Stimulated activated effector memory CD8-positive, alpha-beta T cell treated with anti-CD3 and anti-CD28 coated beads, Interleukin-12 subunit alpha, Interleukin-12 subunit beta, amount 100 ng/mL, for 72 hours (primary cell): ENCODE measurements around the gene NFKBIZ.
A peak's percentile ranks its signal among the peaks of the same experiment; 100 is the strongest.
"Not testable (repeated sequence)": the region's sequence is repeated elsewhere in the genome, so short reads cannot be mapped to it uniquely, and the experiment has no call there.

Experiments used
- ATAC-seq: fragments of 150-1000 bp; cut with Tn5 transposase; 2 replicates; pipeline ENCODE4 v1.10.0; 2021
- DNase-seq, 2 donors: peaks; one replicate each; pipeline ENCODE4 v3.0.0; 2021 to 2022; ENCODE audit warnings: low spot score in 2 of 2
- H3K27ac Mint-ChIP-seq: one replicate; pipeline ENCODE4 v1.8.0; 2022; ENCODE audit warnings: mild to moderate bottlenecking, mixed read lengths
- H3K36me3 Mint-ChIP-seq: one replicate; pipeline ENCODE4 v1.8.0; 2022; ENCODE audit warnings: mild to moderate bottlenecking, mixed read lengths
- H3K4me1 Mint-ChIP-seq: one replicate; pipeline ENCODE4 v1.8.0; 2022; ENCODE audit warnings: mixed read lengths
- H3K4me3 Mint-ChIP-seq: one replicate; pipeline ENCODE4 v1.8.0; 2022; ENCODE audit warnings: mild to moderate bottlenecking, mixed read lengths
- H3K9me3 Mint-ChIP-seq: one replicate; pipeline ENCODE4 v1.8.0; 2022; ENCODE audit warnings: mixed read lengths

NFKBIZ gene

GRCh38 chr3:101898752-101899169 is 49.4 kb downstream of the NFKBIZ start:
- ATAC-seq = no peak
- Mint-ChIP-seq H3K4me3 (no peak overlapping the region), H3K36me3 (no peaks in the 10 kb centered on the region), H3K4me1 (peaks cover 5% of the 10 kb centered on the region), H3K9me3 (no peaks in the 10 kb centered on the region), H3K27ac (no peak overlapping the region)
- DNase-seq = no peak

GRCh38 chr3:101900316-101900715 is 51.0 kb downstream of the NFKBIZ start:
- Mint-ChIP-seq H3K36me3 (no peaks in the 10 kb centered on the region), H3K27ac (no peak overlapping the region), H3K4me3 (no peak overlapping the region), H3K4me1 (peaks cover 5% of the 10 kb centered on the region), H3K9me3 (no peaks in the 10 kb centered on the region)
- DNase-seq (no peak), ATAC-seq (no peak)

GRCh38 chr3:101900736-101901135 is 51.4 kb downstream of the NFKBIZ start:
- DNase-seq (no peak), ATAC-seq (no peak)
- Mint-ChIP-seq H3K4me1 (peaks cover 5% of the 10 kb centered on the region), H3K9me3 (no peaks in the 10 kb centered on the region), H3K36me3 (no peaks in the 10 kb centered on the region), H3K4me3 (no peak overlapping the region), H3K27ac (no peak overlapping the region)

- Mint-ChIP-seq H3K4me1 (peaks cover 5% of the 10 kb centered on the region), H3K36me3 (no peaks in the 10 kb centered on the region), H3K9me3 (no peaks in the 10 kb centered on the region), H3K4me3 (no peak overlapping the region), H3K27ac (no peak overlapping the region)
- peak; percentile 70 for ATAC-seq
- no peak for DNase-seq
These were observed 52.7 kb downstream of the NFKBIZ start for GRCh38 chr3:101902041-101902440.

GRCh38 chr3:101903451-101903871 is 54.1 kb downstream of the NFKBIZ start:
- ATAC-seq (no peak), DNase-seq (no peak)
- H3K36me3 Mint-ChIP-seq = no peaks in the 10 kb centered on the region
- no peak overlapping the region for H3K4me3 Mint-ChIP-seq
- H3K27ac Mint-ChIP-seq = no peak overlapping the region
- H3K9me3 Mint-ChIP-seq = no peaks in the 10 kb centered on the region
- H3K4me1 Mint-ChIP-seq = peaks cover 5% of the 10 kb centered on the region

- not testable (repeated sequence) for H3K9me3 Mint-ChIP-seq, ATAC-seq, H3K36me3 Mint-ChIP-seq, H3K4me1 Mint-ChIP-seq, H3K27ac Mint-ChIP-seq, H3K4me3 Mint-ChIP-seq, DNase-seq
These were observed 56.3 kb downstream of the NFKBIZ start for GRCh38 chr3:101905573-101905972.
